ENCODE measurements around the gene KCNIP2.

The KCNIP2 gene

GRCh38 chr10:101851411-101852116 lies 8.0 kb upstream of the KCNIP2 start:
- no peak for DNase-seq

- no peak for DNase-seq
Observed at GRCh38 chr10:101850749-101851148, 7.1 kb upstream of the KCNIP2 start.

GRCh38 chr10:101848894-101849351 lies 5.3 kb upstream of the KCNIP2 start:
- DNase-seq: no peak

- DNase-seq: no peak
Observed at GRCh38 chr10:101848408-101848807, 4.8 kb upstream of the KCNIP2 start.

GRCh38 chr10:101845893-101846292 lies 2.3 kb upstream of the KCNIP2 start:
- DNase-seq: no peak

- no peak for DNase-seq
Observed at GRCh38 chr10:101841826-101842225, 1.8 kb downstream of the KCNIP2 start.

- peak; percentile 35 for DNase-seq
Observed at GRCh38 chr10:101840741-101841453, 2.7 kb downstream of the KCNIP2 start.

- no peak for DNase-seq
Observed at GRCh38 chr10:101840102-101840684, 3.4 kb downstream of the KCNIP2 start.

GRCh38 chr10:101839416-101840063 lies 4.1 kb downstream of the KCNIP2 start:
- peak; percentile 11 for DNase-seq

GRCh38 chr10:101839002-101839401 lies 4.6 kb downstream of the KCNIP2 start:
- DNase-seq: no peak

- DNase-seq: no peak
Observed at GRCh38 chr10:101838416-101838970, 5.1 kb downstream of the KCNIP2 start.

GRCh38 chr10:101837748-101838147 lies 5.9 kb downstream of the KCNIP2 start:
- DNase-seq: no peak

- no peak for DNase-seq
Observed at GRCh38 chr10:101835362-101835761, 8.2 kb downstream of the KCNIP2 start.

- no peak for DNase-seq
Observed at GRCh38 chr10:101834341-101834740, 9.3 kb downstream of the KCNIP2 start.

- DNase-seq: no peak
Observed at GRCh38 chr10:101833466-101833865, 10.1 kb downstream of the KCNIP2 start.

GRCh38 chr10:101832325-101832771 lies 11.3 kb downstream of the KCNIP2 start:
- no peak for DNase-seq

GRCh38 chr10:101831169-101831811 lies 12.3 kb downstream of the KCNIP2 start:
- no peak for DNase-seq

GRCh38 chr10:101830322-101831168 lies 13.1 kb downstream of the KCNIP2 start:
- peak; percentile 67 for DNase-seq

GRCh38 chr10:101829561-101830315 lies 13.9 kb downstream of the KCNIP2 start:
- peak; percentile 54 for DNase-seq

- no peak for DNase-seq
Observed at GRCh38 chr10:101828766-101829551, 14.6 kb downstream of the KCNIP2 start.
